ENCODE results near the gene APLP1.
"Not testable (repeated sequence)": the region's sequence is repeated elsewhere in the genome, so short reads cannot be mapped to it uniquely, and the experiment has no call there.

The APLP1 gene

DNA sequence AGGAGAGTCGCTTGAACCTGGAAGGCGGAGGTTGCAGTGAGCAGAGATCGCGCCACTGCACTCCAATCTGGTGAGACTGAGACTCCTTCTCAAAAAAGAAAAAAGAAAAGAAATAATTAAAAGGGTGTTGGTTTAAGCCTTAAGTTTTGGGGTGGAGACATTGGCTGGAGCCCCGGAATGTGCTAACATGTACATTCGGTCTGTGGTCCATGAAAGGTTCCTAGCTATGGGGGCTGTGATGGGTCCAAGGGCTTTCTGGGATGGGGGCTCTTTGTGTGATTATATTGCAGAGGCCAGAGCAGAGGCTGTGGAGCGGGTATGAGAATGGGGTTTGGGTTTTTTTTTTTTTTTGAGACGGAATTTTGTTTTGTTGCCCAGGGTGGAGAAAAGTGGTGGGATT is 17.5 kb downstream of the APLP1 start:
- no peak for DNase-seq

- no peak for DNase-seq
Measured at GRCh38 chr19:35887197-35887596, 18.8 kb downstream of the APLP1 start.

DNA sequence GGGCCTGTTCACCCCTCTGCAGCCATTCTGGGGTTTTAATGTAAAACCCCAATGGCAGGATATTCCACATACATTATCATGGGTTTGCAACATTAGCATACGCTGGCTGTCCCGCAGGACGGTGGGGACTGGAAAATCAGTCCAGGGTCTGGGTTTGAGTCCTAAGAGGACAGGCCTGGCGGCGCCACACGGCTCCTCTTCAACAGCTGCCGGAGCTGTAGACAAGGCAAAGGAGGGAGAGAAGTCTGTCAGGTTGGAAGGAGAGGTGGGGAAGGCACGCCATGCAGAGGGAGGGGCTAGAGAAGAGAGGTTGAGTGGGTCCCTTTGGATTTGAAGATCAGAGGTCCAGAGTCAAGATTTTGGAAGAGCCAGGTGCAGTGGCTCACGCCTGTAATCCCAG is 20.0 kb downstream of the APLP1 start:
- DNase-seq: no peak

DNA sequence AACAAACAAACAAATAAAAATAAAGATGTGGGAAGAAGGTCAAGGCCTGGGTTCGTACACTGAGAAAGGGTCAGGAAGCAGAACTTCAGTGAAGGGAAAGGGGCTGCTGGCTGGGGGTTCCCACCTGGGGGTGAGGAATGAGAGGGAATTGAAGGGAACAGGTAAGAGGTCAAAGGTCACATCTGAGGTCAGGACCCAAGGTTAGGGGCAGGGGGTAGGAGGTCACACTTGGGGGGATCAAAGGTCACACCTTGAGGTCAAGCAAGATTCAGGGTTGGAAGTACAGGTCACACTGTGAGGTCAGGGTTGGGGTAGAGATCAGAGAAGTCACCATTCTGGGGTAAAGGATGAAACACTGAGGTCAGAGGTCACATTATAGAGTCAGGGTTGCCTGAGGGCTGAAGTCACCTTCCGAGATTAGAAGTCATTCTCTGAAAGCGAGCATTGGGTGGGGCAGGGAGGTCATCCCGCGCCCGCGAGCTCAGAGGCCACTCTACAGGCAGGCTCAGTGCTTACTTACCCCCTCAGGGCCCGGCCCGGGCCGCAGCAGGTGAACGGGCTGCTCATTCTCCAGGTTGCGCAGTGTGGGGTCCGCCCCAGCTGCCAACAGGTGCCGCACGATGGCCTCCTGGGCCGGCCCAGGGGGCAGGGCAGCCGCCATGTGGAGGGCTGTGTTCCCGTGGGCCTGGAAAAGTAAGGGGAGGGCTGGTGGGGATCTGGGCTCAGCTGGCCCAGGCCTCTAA is 21.2 kb downstream of the APLP1 start:
- no peak for DNase-seq

GRCh38 chr19:35890113-35890650 is 21.8 kb downstream of the APLP1 start:
- DNase-seq: no peak

DNA sequence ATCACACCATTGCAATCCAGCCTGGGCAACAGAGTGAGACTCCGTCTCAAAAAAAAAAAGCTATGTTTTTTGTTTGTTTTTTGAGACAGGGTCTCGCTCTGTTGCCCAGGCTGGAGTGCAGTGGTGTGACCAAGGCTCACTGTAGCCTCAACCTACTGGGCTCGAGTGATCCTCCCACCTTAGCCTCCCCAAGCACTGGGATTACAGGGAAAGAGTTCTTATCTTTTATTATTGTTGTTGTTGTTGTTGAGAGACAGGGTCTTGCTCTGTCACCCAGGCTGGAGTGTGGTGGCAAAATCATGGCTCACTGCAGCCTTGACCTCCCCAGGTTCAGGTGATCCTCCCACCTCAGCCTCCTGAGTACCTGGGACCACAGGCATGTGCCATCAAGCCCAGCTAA is 23.4 kb downstream of the APLP1 start:
- DNase-seq: not testable (repeated sequence)

DNA sequence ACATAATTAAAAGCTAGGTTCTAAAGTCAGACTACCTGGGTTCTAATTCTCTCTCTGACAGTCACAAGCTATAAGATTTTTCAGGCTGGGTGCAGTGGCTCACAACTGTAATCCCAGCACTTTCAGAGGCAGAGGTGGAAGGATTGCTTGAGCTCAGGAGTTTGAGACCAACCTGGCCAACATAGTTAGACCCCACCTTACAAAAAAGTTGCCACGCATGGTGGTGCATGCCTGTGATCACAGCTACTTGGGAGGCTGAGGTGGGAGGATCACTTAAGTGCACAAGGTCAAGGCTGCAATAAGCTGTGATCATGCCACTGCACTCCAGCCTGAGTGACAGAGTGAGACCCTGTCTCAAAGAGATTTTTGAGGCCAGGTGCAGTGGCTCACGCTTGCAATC is 26.0 kb downstream of the APLP1 start:
- no peak for DNase-seq

DNA sequence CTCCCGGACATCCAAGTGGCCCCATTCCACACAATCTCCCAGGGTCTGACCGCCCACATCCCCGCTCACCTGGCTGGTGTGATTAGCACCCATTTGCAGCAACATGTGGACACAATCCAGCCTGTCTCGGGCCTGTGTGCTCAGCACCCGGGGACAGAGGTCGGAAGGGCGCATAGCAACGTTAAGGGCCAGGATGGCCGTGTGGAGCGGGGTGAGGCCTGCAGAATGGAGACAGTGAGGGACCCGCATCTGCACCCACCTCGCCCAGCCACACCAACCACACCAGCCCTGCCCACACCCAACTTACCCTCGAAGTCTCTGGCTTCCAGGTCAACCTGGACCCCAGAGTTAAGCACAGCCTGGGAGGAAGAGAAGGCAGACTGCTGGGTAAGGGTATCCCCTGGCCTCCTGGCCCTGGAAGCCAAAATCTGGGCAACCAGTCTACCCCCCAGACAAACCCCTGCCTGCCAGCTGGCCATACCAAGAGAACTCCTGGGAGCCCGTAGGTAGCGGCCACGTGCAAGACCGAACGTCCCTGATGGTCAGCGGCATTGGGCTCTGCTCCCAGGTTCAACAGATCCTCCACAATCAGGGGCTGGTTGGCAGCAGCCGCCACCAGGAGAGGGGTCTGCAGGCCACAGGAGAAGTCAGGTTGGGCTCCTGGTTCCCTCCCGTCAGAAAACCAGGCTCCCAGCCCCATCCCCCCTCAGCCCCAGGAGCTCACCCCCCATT is 27.7 kb downstream of the APLP1 start:
- DNase-seq: no peak

- DNase-seq: no peak
Measured at GRCh38 chr19:35896643-35897040, 28.3 kb downstream of the APLP1 start.

GRCh38 chr19:35897706-35898451 is 29.5 kb downstream of the APLP1 start:
- no peak for DNase-seq

DNA sequence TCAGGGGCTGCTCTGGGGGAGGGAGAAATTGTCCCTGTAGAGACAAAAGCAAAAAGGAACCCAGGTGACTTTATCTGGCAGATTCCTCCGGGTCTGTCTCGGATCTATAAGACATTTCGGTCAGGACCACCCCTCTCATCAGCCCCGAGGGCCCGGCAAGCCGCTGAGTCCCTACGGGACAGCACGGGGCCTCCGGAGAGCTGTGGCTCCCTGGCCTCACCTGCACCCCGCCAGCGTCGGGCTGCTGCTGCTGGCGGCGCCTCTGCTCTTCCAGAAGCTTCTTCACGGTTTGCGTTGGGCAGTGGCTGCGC is 30.1 kb downstream of the APLP1 start:
- DNase-seq: no peak

GRCh38 chr19:35899547-35900214 is 31.3 kb downstream of the APLP1 start:
- DNase-seq: peak; percentile 25

DNA sequence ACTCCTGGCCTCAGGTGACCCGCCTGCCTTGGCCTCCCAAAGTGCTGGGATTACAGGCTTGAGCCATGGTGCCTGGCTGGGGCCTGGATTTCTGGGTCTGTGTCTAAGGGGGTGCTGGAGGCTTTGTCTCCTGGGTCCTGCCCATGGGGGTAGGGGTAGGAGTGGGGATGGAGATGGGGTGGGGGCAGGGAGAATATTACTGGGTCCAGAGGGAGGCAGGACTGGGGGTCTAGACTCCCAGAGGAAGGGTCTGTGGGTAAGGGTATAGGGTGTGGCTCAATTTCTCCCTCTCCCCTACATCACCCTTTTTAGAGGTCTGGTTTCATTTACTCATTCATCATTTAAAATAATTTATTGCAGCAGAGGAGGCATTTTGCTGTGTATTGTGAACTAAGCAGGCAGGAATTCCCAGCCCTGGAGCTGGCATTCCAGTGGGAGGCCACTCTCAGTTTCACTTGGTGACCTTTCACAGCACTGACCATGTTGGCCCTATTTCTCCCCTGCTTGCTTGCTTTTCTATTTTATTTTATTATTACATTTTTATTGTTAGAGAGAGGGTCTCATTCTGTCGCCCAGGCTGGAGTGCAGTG is 32.8 kb downstream of the APLP1 start:
- DNase-seq: no peak

- DNase-seq: no peak
Measured at GRCh38 chr19:35901854-35902661, 33.7 kb downstream of the APLP1 start, which contains the start of gene HCST. HCST (plus strand) TSS chr19:35902529; CDS start chr19:35902594, 65 bp downstream.

- no peak for DNase-seq
Measured at GRCh38 chr19:35902870-35903475, 34.6 kb downstream of the APLP1 start.

- no peak for DNase-seq
Measured at GRCh38 chr19:35903550-35904179, 35.3 kb downstream of the APLP1 start.

DNA sequence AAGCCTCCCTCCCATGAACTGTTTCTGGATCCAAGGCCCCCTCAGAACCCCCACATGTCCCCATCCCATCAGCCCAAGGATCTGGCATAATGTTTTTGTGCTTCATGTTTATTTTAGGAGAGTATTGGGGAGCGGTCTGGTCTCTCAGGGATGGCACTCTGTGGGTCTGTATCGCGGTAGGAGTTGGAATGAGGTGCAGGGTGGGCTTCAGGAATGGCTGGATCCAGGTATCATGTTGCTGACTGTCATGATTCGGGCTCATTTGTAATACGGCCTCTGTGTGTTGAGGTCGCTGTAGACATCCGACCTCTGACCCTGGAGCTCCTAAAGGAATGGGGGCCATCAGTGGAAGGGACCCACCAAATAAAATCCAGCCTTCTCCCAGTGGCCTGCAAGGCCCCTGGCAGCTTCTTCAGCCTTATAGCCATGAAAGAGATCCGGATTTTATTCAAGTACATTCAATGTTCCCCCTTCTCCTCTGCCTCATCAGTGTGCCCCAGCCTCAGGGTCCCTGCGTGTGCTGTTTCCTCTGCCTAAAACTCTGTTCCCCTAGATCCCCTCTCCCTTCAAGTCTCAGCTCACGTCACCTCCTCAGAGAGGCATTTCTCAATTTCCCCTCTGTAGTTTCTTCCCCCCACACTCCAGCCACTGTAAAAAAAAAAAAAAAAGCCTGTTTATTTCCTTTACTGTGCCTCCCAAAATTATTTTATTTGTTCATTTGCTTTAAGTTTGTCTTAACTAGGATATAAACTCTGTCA is 36.1 kb downstream of the APLP1 start:
- no peak for DNase-seq

DNA sequence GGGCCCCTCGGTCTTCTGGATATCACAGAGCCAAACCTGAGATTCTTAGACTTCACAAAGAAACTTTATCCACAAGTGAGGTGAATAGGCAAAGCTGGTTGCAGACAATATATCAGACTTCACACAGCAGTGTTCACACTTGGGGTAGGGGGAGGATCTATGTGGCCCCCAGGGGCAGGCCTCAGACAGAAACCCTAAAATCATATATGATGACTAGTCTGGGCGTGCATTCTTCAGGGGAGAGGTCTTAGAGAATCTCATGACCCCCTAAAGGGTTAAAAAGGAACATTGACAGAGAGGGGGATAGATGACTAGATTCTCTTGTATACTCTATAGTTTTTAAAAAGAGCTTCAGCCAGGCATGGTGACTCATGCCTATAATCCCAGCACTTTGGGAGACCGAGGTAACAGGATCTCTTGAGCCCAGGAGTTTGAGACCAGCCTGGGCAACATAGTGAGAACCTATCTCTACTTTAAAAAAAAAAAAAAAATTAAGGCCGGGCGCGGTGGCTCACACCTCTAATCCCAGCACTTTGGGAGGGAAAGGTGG is 36.9 kb downstream of the APLP1 start:
- no peak for DNase-seq

DNA sequence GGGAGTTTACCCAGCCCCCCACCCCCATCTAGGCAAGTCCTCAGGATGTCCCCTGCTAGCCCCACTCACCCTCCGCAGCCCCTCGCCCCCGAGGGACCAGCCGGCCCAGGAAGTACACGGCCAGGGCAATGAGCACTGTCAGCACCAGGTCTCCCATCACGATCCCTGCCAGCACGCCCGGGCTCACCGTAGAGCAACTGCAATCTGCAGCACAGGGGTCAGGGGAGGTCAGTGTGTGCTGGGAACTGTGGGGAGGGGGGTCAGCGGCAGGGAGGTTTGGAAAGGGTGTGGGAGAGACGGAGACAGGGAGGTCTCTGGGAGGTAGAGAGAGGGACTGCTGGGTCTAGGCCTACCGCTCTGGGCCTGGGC is 39.0 kb downstream of the APLP1 start:
- no peak for DNase-seq

DNA sequence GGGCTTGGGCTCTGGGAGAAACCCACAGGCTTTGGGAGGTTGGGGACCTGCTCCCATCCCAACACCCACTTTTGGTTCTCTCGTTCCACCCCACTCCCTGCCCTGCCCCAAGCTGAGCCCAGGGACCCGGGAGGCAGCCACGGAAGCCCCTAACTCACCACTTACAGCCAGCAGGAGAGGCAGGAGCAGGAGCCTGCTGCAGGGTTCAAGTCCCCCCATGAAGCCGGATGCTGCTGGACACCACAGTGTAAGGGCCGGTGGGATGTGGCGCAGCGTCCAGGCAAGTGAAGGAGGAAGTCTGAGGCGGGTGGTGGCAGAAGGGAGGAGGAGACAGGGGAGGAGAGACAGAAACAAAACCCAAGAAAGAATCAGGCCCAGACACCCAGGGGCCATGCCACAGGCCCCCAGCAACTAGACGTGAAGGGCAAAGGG is 39.7 kb downstream of the APLP1 start, which contains the start of gene TYROBP:
Gene TYROBP, minus strand, starts transcription at position 286 of the 432 bp plus-strand sequence. Its CDS starts 67 bp downstream, at position 219.
- DNase-seq: no peak

Measured in GOT3 (cell line).